ENCODE data around the gene PRTG.

GRCh38 chr15:55708720-55709119, 34.2 kb downstream of the PRTG start:
- no peak for TF ChIP-seq CREB1 (CRISPR knock-in tag; IDR thresholded peaks at IDR 0.05; ENCODE audit: low read depth)
- TF ChIP-seq STAT1 (IDR thresholded peaks at IDR 0.05; ENCODE audit: unreplicated experiment): no peak
- no peak for TF ChIP-seq EZH2 (IDR thresholded peaks at IDR 0.05; ENCODE audit: low read depth, unreplicated experiment)
- TF ChIP-seq, protein P1, sequence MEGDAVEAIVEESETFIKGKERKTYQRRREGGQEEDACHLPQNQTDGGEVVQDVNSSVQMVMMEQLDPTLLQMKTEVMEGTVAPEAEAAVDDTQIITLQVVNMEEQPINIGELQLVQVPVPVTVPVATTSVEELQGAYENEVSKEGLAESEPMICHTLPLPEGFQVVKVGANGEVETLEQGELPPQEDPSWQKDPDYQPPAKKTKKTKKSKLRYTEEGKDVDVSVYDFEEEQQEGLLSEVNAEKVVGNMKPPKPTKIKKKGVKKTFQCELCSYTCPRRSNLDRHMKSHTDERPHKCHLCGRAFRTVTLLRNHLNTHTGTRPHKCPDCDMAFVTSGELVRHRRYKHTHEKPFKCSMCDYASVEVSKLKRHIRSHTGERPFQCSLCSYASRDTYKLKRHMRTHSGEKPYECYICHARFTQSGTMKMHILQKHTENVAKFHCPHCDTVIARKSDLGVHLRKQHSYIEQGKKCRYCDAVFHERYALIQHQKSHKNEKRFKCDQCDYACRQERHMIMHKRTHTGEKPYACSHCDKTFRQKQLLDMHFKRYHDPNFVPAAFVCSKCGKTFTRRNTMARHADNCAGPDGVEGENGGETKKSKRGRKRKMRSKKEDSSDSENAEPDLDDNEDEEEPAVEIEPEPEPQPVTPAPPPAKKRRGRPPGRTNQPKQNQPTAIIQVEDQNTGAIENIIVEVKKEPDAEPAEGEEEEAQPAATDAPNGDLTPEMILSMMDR (conservative IDR thresholded peaks at IDR 0.05; ENCODE audit: low read depth in 2 of 2): no peak
- TF ChIP-seq POLR2AphosphoS5 (IDR thresholded peaks at IDR 0.05; ENCODE audit: low read depth): no peak
- no peak for TF ChIP-seq EZH2phosphoT487 (IDR thresholded peaks at IDR 0.05; ENCODE audit: unreplicated experiment)
- TF ChIP-seq ZNF331 (CRISPR knock-in tag; IDR thresholded peaks at IDR 0.05; ENCODE audit: low read depth): no peak
- TF ChIP-seq REST (IDR thresholded peaks at IDR 0.05; ENCODE audit: unreplicated experiment): no peak
- TF ChIP-seq JUNB (IDR thresholded peaks at IDR 0.05; ENCODE audit: unreplicated experiment): no peak
- TF ChIP-seq NANOG (IDR thresholded peaks at IDR 0.05; ENCODE audit: borderline replicate concordance): no peak

All from GM23338 (cell line).